ENCODE measurements around the gene TBC1D8B. TPM values are rescaled to one million over a fixed set of nuclear protein-coding genes. Genes with fewer than 3 reads are reported as not detected.

The TBC1D8B gene
- total and polyA plus RNA-seq, 2 of the 4 experiments (the other 2 are of a cell fraction), result 8.3 to 10.4 TPM

DNA sequence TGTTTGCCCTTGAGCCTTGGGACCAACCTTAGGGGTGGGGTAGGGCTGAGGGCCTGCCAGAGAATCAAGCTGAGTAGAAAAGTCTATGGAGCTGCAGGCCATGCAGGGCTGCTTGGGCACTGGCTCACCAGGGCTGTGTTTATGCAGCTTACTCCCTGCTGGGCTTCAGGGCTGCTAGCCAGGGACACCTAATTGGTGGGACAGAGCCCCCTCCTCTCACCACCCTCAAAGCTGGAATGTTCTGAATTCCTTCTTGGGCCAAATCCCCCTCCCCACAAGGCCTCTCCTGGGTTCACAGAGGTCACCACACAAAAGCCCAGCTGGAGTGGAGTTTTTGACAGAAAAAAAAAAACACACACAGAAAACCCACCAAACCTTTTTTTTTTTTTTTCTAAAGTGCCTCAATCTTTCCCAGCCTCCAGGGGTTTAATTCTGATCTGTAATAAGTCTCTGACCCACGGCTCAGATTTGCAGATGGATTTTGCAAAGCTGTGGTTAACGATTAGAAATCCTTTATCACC, 117.5 kb downstream of the TBC1D8B start, which contains the start of gene CLDN2:
Gene CLDN2 (plus strand): TSS at position 471 of the 521 bp plus-strand sequence. CDS start 7,827 bp downstream, outside the sequence.
- no peak within 1 kb of the TSS for H2AK9ac ChIP-seq (replicated peaks; ENCODE audit: low read depth, low read length, poor library complexity)
- no peaks in the 10 kb centered on the region for H3K9me1 ChIP-seq (ENCODE audit: insufficient read depth, low read length)
- no peak within 1 kb of the TSS for H2BK20ac ChIP-seq (ENCODE audit: low read depth, low read length)
- intact Hi-C loops (cut with micrococcal nuclease) (no loop called here), dilution Hi-C loops (cut with HindIII; ENCODE audit: low sequenced_read_pairs, unreplicated experiment) (no loop called here), in situ Hi-C loops (cut with MboI; ENCODE audit: low sequenced_read_pairs) (no loop called here)
- H3K18ac ChIP-seq (ENCODE audit: low read depth, low read length), result no peak within 1 kb of the TSS
- CTCF ChIA-PET, result interaction anchor here (0.6 kb wide), 1 partner anchor 810 kb away, joined by 3 read pairs; no protein-coding TSS in a partner anchor
- no peak within 1 kb of the TSS for H2BK5ac ChIP-seq (ENCODE audit: low read depth, low read length, poor library complexity, severe bottlenecking)
- ATAC-seq (ENCODE audit: low read depth) (no peak), DNase-seq (no peak)
- H3K14ac ChIP-seq (replicated peaks; ENCODE audit: low read depth, low read length), result no peak within 1 kb of the TSS
- H3K9me3 ChIP-seq (ENCODE audit: control insufficient read depth, insufficient read depth, low read length), result no peaks in the 10 kb centered on the region
- no peak within 1 kb of the TSS for H3K4me3 ChIP-seq (ENCODE audit: insufficient read depth, low read depth, low read length)
- no peak within 1 kb of the TSS for H2BK120ac ChIP-seq (ENCODE audit: low read depth, low read length)
- no peak within 1 kb of the TSS for H2AK5ac ChIP-seq (ENCODE audit: low read depth, low read length)
- no peak for TF ChIP-seq RCOR1 (IDR thresholded peaks at IDR 0.05; ENCODE audit: insufficient replicate concordance, low read length)
- no peak within 1 kb of the TSS for H4K91ac ChIP-seq (ENCODE audit: insufficient read depth, low read depth, low read length)
- no peaks in the 10 kb centered on the region for H3K4me1 ChIP-seq (ENCODE audit: control insufficient read depth, insufficient read depth, low read length)
- no peak within 1 kb of the TSS for H2AFZ ChIP-seq (replicated peaks; ENCODE audit: low read length, poor library complexity)
- no peaks in the 10 kb centered on the region for H3K79me1 ChIP-seq (ENCODE audit: low read depth in 1 of 2, low read length in 2 of 2)
- H4K20me1 ChIP-seq (ENCODE audit: insufficient read depth, low read length), result no peaks in the 10 kb centered on the region
- no peak within 1 kb of the TSS for H3K27ac ChIP-seq (ENCODE audit: insufficient read depth, low read length)
- peaks cover 9% of the 10 kb centered on the region for H3K27me3 ChIP-seq (ENCODE audit: control insufficient read depth, insufficient read depth, low read length)
- no peak within 1 kb of the TSS for H3K4me2 ChIP-seq (ENCODE audit: low read depth, low read length)
- H4K8ac ChIP-seq (ENCODE audit: low read depth in 2 of 2, low read length in 2 of 2), result no peak within 1 kb of the TSS
- H2BK15ac ChIP-seq (ENCODE audit: low read depth, low read length), result no peak within 1 kb of the TSS
- H3K56ac ChIP-seq (ENCODE audit: extremely low read depth, insufficient read depth, low read length), result no peak within 1 kb of the TSS
- no TSS peak for BruUV-seq (replicated peaks)
- no peak within 1 kb of the TSS for H3K9ac ChIP-seq (ENCODE audit: low read depth, low read length)
- POLR2A ChIA-PET (ENCODE audit: unreplicated experiment), result no interaction called here
- H4K5ac ChIP-seq (ENCODE audit: low read depth, low read length), result no peak within 1 kb of the TSS
- no peak within 1 kb of the TSS for H3K4ac ChIP-seq (ENCODE audit: low read depth, low read length)
- no peak within 1 kb of the TSS for H3K23ac ChIP-seq (ENCODE audit: low read depth, low read length)
- no peaks in the 10 kb centered on the region for H3K36me3 ChIP-seq (ENCODE audit: control insufficient read depth, insufficient read depth, low read length)
- no CpG with 5 or more reads among the region's 2 CpGs for WGBS, 2 experiments (ENCODE audit: extremely low coverage in 2 of 2, insufficient read length in 1 of 2)
